ENCODE results near the gene NEDD4. TPM values are rescaled to one million over a fixed set of nuclear protein-coding genes. Genes with fewer than 3 reads are reported as not detected.

Gene NEDD4
- total RNA-seq, 4 donors from 2014 or later = 3.6 to 15.0 (median 14.4) TPM

GRCh38 chr15:55993804-55994560 is 570 bp upstream of the NEDD4 start:
- H3K4me1 ChIP-seq = peaks cover 7 to 25% (median 10%) of the 10 kb centered on the region in 4 donors
- no peaks in the 10 kb centered on the region for H3K9me3 ChIP-seq
- peak overlapping the region; percentile 91 to 95 (median 94) for H3K27ac ChIP-seq
- in situ Hi-C loops (cut with MboI; ENCODE audit: low pct_ligation_motif_present in 1 of 4, low pct_unique_long_range_greater_than_20kb in 1 of 4, low sequenced_read_pairs in 3 of 4) (no loop called here), intact Hi-C loops (cut with DNase I; ENCODE audit: low total_unique reads) (no loop called here)
- H3K4me3 ChIP-seq = peak overlapping the region; percentile 55 to 97 (median 91)
- no peaks in the 10 kb centered on the region for H3K27me3 ChIP-seq
- DNase-seq = no peak
- 5 to 10% methylated on average over 3 to 36 of the region's 41 CpGs for WGBS, 2 donors (ENCODE audit: low coverage in 1 of 2)
- no peaks in the 10 kb centered on the region for H3K36me3 ChIP-seq
- TF ChIP-seq, protein P1, sequence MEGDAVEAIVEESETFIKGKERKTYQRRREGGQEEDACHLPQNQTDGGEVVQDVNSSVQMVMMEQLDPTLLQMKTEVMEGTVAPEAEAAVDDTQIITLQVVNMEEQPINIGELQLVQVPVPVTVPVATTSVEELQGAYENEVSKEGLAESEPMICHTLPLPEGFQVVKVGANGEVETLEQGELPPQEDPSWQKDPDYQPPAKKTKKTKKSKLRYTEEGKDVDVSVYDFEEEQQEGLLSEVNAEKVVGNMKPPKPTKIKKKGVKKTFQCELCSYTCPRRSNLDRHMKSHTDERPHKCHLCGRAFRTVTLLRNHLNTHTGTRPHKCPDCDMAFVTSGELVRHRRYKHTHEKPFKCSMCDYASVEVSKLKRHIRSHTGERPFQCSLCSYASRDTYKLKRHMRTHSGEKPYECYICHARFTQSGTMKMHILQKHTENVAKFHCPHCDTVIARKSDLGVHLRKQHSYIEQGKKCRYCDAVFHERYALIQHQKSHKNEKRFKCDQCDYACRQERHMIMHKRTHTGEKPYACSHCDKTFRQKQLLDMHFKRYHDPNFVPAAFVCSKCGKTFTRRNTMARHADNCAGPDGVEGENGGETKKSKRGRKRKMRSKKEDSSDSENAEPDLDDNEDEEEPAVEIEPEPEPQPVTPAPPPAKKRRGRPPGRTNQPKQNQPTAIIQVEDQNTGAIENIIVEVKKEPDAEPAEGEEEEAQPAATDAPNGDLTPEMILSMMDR (IDR thresholded peaks at IDR 0.05) = no peak

DNA sequence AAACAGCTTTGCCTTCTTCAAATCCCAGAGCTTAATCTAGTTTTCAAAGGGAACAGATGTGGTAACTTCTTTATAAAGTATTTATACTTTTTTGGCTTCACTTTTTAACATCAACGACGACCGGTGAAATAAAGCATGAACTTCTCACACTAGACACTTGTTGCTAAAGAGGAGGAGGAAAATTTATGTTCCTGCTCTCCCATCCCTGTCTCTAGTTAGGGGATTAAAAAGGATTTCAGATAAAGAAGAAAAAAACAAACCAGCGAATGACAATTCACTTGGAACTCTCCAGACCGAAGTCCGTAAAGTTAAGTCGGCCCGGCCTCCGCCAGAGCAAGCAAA is 672 bp downstream of the NEDD4 start:
- Histone ChIP-seq H3K36me3 (no peaks in the 10 kb centered on the region), H3K4me1 (peaks cover 7 to 25% (median 10%) of the 10 kb centered on the region in 4 donors), H3K4me3 (peak overlapping the region; percentile 76 to 97 (median 91)), H3K27me3 (no peaks in the 10 kb centered on the region), H3K27ac (peak overlapping the region; percentile 91 to 95 (median 94)), H3K9me3 (no peaks in the 10 kb centered on the region)
- 1 to 7% methylated on average over 3 to 9 of the region's 9 CpGs for WGBS, 2 donors (ENCODE audit: low coverage in 1 of 2)
- no peak for DNase-seq
- intact Hi-C loops (cut with DNase I; ENCODE audit: low total_unique reads) = no loop called here
- in situ Hi-C loops (cut with MboI; ENCODE audit: low pct_ligation_motif_present in 1 of 4, low pct_unique_long_range_greater_than_20kb in 1 of 4, low sequenced_read_pairs in 3 of 4) = no loop called here
- TF ChIP-seq POLR2A (IDR thresholded peaks at IDR 0.05) (no peak), POLR2AphosphoS5 (IDR thresholded peaks at IDR 0.05) (no peak), EP300 (IDR thresholded peaks at IDR 0.05; ENCODE audit: low read depth) (no peak)
- TF ChIP-seq, protein P1 (IDR thresholded peaks at IDR 0.05) = no peak

DNA sequence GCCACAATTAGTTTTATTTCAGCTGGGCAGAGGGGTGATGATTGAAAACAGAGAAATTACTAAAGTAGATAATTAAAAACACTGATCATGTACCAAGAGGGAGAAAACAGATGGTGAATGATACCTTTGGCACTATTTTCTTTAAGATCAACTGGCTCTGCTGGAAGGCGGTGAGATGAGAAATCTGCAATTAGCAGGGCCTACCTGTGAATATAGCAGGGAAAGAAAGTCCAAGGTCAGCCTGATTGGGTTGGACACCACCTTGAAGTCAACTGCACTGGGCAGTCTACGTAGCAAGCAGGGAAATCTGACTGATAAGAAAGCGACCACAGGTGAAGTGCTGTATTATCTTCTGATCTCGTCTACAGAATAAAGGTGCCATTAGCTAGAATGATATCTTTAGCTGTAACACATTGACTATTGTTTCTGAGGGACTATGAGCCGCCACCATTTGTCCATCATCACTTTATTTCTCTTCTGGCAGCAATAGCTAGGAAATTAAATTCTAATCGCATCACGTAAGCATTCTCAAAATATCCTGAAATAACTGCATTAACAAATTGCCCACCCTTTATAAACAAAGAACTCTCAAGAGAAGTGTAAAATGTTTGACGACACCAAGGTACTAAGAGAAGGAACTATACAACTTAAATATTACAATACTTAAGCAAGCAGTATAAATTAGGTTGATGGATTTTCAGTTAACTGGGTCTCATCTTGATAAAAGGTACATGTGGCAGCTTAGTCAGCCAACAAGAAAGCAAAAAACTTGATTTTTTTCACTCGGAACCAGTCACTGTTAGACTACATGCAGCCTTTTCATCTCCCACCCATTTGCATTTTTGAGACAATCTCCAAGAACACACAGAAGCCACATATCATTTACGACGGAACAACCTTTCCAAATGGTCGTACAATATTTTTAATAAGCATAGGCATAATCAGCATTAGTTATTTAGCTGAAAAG is 1.3 kb downstream of the NEDD4 start:
- DNase-seq = no peak
- in situ Hi-C loops (cut with MboI; ENCODE audit: low pct_ligation_motif_present in 1 of 4, low pct_unique_long_range_greater_than_20kb in 1 of 4, low sequenced_read_pairs in 3 of 4) = no loop called here
- intact Hi-C loops (cut with DNase I; ENCODE audit: low total_unique reads) = no loop called here

More for the DNA sequence above, 1.3 kb downstream of the NEDD4 start:
- Histone ChIP-seq H3K36me3 (no peaks in the 10 kb centered on the region), H3K27ac (peak overlapping the region; percentile 91 to 95 (median 94)), H3K9me3 (no peaks in the 10 kb centered on the region), H3K4me1 (peaks cover 7 to 25% (median 10%) of the 10 kb centered on the region in 4 donors), H3K27me3 (no peaks in the 10 kb centered on the region), H3K4me3 (peak overlapping the region in 3 of 4 donors; percentile 90 to 97 (median 92))
- 58 to 66% methylated on average over 8 to 12 of the region's 12 CpGs for WGBS, 2 donors (ENCODE audit: low coverage in 1 of 2)
- no peak for TF ChIP-seq EP300 (IDR thresholded peaks at IDR 0.05; ENCODE audit: low read depth)
- TF ChIP-seq, protein P1 (IDR thresholded peaks at IDR 0.05) = no peak
- no peak for TF ChIP-seq POLR2AphosphoS5 (IDR thresholded peaks at IDR 0.05)
- TF ChIP-seq POLR2A (IDR thresholded peaks at IDR 0.05) = no peak
